ENCODE results near the gene TMEM132D.

DNA sequence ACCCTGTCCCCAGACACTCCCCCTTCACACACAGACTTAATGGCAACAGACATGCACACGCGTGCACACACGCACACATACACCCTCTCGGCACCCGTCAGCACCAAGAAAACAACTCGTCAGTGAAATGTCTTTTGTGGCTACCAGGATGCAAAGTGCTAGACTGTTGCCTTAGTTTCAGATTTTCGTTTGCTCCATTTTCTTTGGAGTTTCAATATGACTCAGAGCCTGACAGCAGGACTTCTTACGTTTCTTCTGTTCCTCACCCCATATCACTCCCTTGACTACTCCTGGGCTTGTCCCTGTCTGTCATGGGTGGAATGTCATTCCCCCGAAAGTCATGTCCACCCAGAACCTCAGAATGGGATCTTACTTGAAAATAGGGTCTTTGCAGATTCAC is 867.7 kb downstream of the TMEM132D start:
- no peak for TF ChIP-seq POLR2AphosphoS5 (IDR thresholded peaks at IDR 0.05; ENCODE audit: low read depth, low read length)
- TF ChIP-seq POLR2A (IDR thresholded peaks at IDR 0.05; ENCODE audit: low read depth, low read length): no peak

Measured in GM12892 (cell line).